HG02885 (cell line): Measurements from ENCODE around the gene WBP1L.

Experiments used
- ATAC-seq: cut with Tn5 transposase; IDR thresholded peaks from one replicate; pipeline ENCODE4 v1.9.1; 2021; ENCODE audit warnings: mild to moderate bottlenecking; ENCODE audit not compliant: unreplicated experiment, poor library complexity

WBP1L gene

DNA sequence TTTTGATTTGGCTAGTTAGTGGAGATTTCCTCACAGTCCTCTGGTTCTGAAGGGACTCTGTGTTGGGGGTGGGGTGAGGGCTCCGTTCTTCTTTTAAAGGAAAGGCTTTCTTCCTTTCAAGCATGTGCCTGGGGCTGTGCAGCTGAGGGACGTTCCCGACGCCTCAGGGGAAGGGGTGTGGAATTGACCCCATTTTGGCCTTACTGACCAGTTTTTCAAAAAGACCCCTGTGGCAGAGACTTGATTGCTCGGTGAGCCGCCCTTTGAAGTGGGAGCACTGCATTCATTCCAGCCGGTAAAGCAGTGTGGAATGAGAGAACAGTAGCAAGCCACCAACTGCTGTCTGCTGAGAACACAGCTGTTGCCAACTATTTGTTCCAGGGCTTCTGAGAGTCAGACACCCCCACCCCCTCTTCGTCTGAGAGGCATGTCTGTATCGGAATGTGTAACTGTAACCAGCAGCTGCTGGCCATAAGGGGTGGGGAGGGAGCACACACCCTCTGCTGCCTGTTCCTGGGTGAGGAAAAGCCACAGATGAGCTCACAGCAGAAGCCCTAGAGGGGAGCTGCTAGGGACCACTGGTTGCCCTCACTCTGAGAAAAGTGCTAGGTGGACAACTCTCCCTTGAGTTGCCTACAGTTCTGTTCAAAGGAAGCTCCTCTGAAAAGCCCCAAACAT is 33.2 kb downstream of the WBP1L start:
- ATAC-seq = no peak

DNA sequence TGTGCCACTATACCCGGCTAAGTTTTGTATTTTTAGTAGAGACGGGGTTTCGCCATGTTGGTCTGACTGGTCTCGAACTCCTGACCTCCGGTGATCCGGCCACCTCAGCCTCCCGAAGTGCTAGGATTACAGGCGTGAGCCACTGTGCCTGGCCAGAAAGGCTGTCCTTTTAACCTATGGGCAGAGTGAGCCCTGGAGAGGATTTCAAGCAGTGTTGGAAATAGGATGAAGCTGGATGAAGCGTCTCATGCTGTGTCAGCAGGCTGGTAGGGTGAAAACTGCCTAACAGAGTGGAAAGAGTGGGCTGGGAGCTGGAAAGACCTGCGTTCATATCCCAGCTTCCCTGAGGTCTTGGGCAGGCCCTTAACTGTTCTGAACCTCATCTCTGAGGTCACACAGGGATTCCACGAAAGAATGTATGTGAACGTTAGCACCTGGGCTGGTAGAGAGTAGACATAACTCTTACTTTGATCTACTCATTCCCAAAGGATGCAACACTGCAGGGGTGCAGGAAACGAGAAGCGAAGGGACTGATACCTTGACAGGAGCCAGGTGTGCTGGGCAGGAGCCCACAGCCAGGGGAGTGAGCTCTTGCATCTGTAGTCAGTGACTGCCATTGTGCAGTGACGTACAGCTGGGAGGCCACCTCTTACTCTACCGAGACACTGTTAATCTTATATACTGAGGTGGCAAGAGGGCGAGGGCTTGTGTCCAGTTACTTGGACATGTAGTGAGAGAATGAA is 34.1 kb downstream of the WBP1L start:
- no peak for ATAC-seq

DNA sequence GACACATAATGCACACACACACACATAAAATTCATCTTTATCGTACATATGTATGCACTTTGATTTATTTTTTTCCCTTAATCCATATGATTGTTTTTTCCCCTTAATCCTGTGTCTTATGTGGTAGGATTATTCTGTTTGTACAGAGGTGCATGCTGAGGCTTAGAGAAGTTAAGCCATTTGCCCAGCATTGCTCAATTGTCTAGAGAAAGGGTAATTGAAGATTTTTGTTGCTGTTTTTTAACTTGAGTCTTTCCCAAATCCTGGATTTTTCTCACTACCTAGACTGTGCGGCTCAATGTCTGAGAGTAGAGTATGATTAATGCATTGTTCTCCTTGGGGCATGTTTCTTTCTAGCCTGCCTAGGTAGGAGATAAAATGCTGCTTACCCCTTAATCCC is 35.0 kb downstream of the WBP1L start:
- no peak for ATAC-seq

DNA sequence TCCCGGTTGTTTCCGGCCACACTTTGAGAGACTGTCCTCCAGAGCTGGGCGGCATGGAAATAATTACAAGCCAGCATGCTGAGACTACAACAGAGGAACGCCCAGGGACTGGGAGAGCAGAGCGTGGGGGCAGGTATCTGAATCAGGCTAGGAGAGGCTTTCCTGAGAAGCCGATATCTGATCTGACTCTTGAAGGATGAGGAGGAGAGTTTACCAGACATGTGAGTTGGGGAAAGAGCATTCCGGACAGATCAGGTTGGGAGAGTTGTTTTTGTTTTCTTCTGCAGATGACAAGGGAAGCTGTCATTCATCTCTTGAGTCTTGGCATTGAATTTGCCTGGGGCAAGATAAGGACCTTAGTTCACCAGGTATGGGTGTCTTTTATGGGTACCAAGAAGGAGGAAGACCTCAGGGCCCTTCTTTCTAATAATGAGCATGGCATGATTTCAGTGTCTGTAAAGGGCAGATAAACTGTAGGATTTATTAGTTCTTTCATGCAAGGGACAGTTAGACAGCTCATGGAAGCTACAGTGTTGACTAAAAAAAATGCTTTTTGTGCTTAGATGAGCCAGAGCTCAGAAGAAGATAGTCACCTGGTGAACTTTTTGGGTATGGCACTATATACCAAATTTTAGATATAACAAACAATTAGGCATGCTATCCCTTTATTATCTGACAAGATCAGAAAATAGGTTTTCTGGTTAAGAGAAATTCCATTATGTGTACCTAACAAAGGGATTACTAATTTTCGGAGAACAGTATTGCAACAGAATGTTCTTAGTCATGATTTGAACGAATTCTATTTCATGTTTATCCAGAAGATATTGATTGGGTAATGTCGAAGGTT is 36.2 kb downstream of the WBP1L start:
- ATAC-seq = no peak

DNA sequence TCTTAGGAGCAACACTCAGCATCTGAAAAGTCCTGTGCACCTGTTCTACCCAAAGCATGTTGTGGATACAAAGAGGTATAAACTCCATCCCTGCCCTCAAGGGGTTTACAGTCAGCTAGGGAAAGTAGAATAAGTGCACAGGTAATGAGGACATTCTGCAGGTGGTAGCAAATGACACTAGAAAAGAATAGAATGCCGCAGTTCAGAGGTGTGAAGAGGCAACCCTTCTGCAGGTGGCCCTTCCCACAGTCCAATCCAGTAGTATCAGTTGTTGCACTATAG is 36.7 kb downstream of the WBP1L start:
- ATAC-seq = no peak

DNA sequence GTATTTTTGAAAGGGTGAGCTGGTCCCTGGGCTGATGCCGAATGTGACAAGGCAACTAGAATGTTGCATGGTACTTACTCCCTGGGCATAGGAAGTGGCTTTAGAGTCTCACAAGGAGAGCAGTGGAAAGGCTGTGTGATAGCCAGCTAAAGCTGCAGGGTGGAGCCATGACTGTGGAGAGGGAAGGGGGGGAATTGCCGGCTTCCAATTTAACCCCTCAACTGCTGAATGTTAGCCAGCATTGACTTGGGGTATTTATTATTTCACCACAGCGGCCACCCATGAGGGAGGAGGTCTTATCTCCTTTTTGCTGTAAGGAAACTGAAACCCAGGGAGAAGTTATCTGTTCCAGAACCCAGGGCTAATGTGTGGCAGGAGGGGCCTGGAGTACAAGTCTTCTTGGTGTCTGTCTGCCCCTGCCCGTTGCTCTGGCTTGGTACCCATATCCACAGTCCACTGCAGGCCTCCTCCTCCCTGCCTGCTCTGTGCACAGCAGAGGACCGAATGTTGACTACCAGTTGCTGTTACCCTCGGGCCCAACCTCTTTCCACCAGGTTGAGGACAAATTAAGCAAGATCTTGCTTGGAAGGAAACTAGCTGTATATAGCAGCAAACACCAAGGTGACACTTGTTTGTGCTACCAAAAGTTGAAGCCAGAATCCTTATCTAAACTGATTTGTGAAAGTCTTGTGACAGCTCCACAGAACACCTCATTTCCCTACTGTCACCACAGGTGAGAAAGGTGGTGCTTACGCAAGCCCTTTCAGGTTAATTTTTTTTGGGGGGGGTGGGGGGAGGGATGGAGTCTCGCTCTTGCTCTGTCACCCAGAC is 37.6 kb downstream of the WBP1L start:
- no peak for ATAC-seq

DNA sequence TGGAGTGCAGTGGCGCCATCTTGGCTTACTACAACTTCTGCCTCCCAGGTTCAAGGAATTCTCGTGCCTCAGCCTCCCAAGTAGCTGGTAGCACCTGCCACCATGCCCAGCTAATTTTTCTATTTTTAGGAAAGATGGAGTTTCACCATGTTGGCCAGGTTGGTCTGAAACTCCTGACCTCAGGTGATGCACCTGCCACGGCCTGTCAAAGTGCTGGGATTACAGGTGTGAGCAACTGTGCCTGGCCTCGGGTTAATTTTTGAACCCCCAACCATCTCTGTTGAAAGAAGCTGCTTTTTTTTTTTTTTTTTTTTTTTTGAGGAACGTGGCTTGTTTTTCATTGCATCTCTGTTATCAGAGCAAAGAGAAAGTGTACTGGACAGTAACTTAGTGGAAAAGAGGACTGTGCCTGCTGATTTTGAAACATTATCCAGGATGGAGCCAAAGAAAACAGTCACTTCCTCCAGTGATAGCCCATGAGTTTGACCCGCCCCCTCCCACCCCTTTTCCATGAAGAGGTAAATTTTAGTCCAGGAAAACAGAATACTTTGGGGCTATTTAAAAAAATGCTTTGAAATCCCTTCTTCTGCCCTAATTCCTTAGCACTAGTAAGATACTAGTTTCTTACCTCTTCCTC is 38.3 kb downstream of the WBP1L start:
- ATAC-seq = no peak

DNA sequence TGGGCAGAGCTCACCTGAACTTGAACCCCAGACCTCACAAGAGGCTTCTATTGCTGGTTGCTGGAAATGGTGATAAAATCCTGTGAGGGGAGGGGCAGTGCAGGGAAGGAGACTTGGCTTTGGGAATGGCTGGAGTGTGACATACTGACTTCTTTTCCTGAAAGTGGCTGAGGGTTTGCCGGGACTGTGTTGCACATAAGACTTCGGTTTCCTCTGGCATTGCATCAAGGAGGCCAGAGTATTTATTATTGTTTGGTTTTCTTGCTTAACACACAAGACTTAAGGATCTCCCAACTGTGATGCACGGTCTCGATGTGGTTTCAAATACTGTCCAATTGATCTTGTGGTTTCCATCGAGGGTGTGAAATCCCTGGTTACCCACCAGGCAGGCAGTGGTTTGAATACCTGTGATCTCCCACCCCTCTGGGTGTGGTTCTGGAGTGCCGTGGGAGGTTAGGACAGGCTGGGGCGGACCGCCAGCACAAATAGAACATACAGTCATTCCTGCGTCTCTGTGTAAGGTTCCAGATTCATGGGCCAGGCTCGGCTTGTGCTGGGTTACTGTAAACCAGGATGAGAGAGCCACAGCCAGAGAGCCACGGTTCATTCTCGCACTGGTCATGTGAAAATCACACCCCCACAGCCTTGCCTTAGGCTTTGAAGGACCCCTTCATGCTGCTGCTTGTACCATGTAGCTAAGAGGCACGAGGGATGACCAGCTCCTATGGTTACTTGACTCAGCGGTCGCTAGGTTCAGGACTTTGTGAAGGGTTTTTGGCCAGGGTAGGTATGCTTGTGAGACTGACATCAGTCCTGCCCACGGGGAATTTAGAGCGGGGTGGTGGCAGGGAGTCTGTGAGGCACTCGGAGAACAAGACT is 39.2 kb downstream of the WBP1L start:
- no peak for ATAC-seq

DNA sequence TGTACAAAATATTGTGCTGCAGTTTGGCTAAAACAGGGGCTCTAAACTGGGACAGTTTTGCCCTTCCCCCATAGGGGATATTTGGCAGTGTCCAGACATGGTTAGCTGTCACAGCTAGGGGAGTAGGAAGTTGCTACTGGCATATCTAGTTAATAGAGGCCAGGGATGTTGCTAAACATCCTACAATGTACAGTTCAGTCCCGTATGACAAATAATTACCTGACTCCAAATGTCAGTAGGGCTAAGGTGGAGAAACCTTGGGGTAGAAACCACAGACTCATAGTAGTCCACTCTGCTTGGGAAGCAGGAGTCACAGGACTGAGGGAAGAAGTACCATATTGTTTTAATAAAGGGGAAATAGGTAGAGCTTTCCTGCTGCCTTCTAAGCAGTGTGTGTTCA is 39.8 kb downstream of the WBP1L start:
- no peak for ATAC-seq

DNA sequence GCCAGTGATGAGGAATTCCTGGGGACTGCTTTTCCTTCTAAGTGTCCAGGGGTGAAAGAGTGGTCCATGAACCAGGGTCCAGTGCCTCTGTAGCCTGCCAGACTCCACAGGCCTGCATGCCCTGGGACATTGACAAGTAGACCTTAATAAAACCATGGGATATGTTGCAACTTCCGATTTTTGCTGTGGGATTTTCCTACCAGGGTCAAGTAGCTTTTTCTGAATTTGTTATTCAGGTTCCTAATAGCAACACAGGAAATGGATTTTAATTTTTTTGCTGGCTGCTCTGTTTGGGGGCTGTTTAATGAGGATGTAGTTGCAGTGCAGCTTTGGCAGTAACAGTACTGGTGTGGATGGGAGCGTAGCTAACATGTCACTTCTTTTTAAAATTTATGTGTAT is 42.1 kb downstream of the WBP1L start:
- no peak for ATAC-seq

DNA sequence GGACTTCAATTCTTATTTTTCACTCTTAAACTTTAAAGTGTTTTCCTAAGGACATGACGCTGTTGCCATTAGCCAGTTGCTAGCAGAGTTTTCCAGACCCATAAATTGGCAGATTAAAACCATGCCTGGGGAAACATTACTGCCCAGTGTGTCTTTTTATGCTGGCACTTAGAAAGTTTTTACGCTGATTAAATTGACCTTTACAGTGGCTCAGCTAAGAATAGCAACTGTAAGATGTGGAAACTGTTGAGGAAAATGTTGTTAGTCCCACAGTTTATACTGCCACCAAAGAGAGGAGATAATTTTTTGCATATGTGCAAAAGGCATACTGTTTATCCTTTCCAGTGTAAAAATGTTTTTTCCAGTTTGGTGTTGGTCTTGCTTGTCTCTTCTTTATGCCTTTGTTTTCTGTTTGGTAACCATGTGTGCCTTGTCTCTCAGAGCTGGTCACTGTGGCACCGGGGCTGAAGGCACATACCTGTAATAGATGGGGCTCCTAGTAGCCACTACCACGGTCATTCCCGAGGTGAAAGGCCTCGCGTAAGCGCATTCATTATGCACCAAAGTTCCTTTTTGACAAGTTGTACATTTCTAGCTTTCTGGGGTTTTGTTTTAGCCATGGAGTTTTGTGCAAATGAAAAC is 48.1 kb downstream of the WBP1L start:
- no peak for ATAC-seq

DNA sequence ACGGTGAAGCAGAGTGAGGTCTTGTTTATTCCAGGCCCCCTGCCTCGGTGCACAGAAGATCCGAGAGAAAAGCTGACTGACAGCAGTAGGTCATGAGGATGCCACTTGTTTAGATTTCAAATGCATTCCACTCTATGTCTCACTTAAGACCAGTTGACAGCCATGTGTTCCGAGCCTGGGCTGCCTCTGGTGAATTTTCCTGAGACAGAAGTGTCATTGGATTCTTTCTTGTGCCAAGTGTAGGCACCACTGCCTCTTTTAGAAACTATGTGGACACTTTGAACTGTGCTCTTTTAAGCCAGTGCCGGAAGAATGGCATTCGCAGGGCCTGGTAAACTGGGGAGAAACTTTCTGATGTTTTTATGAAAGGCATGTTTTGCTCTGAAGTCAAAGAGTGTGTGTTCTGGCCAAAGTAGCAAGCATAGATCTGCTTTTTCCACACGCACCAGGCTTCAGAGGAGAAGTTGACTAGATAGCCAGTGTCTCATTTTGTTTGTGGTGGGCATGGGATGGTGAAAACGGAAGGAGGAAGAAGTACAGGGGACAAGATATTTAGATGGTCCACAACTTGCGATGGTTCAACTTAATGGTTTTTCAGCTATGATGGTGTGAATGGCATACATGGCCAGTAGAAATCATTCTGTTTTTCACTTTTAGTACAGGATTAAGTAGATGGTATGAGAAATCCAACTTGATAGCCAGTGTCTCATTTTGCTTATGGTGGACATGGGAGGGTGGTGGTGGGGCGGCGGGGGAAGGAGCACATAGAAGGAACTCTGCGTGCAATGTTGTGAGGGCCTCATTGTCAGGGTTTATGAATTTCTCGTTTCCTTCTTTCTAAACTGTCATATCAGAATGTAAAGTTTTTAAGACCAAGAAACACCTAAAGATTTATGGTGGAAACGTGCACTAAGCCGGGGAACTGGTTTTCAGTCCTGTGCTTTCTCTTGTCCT is 52.0 kb downstream of the WBP1L start:
- peak; percentile 35 for ATAC-seq

DNA sequence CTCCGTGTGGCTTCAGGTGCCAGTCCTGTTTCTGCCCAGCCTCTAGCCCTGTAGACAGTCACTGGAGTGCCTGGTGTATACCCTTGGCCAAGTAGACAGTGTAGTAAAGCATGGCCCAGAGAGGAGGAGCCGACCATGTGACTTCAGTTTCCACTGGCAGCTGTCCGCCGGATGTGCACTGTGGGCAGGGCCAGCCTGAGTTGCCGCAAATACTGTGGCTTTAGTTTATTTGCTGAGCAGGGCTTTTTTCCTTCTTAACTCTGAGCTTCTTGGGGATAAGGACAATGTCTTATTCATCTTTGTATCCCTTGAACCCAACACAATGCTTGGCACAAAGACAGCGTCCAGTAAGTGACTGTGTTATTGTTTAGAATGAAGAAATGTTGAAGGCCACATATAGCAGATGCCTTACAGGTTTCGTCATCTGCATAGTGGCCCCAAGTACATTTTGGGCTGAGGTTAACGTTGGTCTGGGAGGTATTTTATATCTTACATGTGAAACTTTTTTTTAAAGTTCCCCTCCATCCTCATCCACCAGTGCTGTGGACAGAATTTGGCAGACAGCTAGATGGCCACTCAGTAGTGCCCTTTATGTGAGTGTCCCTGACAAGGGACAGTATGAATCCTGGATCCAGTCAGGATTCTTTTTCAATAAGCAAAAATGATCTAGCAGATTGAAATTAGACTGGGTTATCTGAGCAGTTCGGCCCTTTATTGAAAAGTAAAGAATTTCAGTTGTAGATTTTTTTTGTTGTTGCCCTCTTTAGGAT is 52.8 kb downstream of the WBP1L start:
- ATAC-seq = peak; percentile 96

DNA sequence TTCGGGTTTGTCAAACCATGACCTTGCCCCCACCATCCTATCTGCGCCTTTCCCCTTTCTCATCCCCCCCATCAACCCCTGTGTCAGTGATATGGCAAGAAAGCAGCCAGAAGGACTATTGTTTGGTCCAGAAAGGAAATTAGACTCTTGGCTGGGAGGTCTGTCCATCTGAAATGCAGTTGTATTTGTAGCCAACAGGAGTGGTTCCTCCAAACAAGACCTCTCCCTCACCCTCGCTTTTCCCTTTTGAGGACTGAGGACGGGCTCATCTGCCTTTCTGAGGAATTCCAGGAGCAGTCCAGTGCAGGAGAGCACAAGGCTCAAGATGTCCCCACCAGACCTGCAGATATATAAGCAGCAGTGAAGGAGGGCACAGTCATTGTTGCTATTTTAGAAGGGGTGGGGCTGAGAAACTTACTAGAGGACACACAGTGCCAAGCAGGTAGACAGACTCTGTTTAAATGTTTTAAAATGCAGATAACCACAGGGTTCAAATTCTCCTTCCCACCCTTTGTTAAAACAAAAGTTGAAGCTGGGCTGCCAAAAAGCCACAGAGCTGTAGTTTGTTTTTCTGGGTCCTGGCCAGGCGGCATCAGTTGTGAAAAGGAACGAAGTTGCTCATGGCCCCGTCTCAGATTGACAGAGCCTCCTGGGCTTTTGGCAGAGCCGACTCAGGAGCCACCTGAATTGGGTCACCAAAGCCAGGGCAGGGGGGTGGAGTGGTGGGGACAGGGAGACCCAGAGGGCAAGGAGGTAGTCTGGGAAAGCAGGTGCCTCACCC is 56.1 kb downstream of the WBP1L start:
- no peak for ATAC-seq

DNA sequence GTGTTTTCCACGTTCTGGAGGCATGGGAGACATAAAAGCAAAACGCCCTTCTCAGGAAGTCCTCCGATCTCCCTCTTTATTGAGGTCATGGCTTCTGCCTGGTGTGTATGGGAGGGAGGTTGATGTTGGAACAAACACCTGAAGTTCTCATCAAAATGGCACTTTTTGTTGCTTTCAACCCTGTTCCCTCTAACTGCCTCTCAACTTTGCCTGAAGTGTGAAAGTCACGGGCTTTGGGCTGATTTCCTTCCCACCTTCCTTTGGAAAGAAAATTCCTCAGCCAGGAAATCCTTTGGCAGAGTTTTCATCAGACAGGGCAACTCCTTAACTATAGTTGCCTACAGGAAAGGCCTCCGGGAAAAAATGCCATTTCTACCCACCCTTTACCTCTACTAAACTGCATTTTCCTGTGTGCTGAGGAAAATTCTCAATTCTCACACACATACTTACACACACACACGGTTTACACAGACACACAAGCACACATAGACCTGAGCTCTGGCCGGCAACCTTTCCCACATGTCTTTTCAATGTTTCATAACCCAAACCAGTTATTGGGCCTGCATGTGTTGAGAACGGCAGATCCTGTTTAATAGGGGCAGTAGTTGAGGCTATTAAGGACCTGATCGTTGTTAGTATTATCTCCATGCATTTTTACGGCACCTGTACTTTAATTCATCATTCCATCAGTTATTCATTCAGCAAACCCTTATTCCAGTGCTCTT is 57.0 kb downstream of the WBP1L start:
- ATAC-seq = no peak
